ENCODE measurements around the gene IFNB1. TPM values are rescaled to one million over a fixed set of nuclear protein-coding genes. Genes with fewer than 3 reads are reported as not detected.
A peak's percentile ranks its signal among the peaks of the same experiment; 100 is the strongest.

Gene IFNB1
- total and polyA plus RNA-seq, 7 donors: 0.20 TPM; not detected in 6

- Histone ChIP-seq H3K9me3 (no peaks in the 10 kb centered on the region), H3K36me3 (no peaks in the 10 kb centered on the region), H3K27me3 (no peaks in the 10 kb centered on the region), H3K4me3 (peak overlapping the region; percentile 46 to 66 (median 61)), H3K27ac (peak overlapping the region; percentile 85 to 93 (median 91)), H3K4me1 (peaks cover 0 to 36% (median 25%) of the 10 kb centered on the region in 4 donors)
- TF ChIP-seq POLR2A (IDR thresholded peaks at IDR 0.05) (no peak), POLR2AphosphoS5 (IDR thresholded peaks at IDR 0.05) (peak in 1 of 4 donors; percentile 12)
- intact Hi-C loops (cut with DNase I): no loop called here
- DNase-seq: no peak
- 72 to 83% methylated on average over 5 of the region's 5 CpGs for WGBS, 2 donors
These were observed 47.2 kb downstream of the IFNB1 start for GRCh38 chr9:21030389-21031035.

DNA sequence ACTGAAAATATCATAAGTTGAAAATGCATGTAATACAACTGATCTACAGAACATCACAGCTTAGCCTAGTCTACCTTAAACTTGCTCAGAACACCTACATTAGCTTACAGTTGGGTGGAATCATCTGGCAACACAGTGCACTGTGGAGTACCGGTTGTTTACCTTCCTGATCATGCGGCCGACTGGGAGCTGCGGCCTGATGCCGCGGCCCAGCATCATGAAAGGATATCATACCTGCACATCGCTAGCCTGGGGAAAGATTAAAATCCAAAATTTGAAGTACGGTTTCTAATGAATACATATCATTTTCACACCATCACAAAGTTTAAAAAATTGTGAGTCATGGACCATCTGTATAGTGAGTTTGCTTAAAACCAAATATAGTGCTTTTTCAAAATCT is 48.1 kb downstream of the IFNB1 start:
- H3K36me3 ChIP-seq: no peaks in the 10 kb centered on the region
- no peaks in the 10 kb centered on the region for H3K27me3 ChIP-seq
- 43 to 76% methylated on average over 8 of the region's 8 CpGs for WGBS, 2 donors
- TF ChIP-seq POLR2AphosphoS5 (IDR thresholded peaks at IDR 0.05): no peak
- no peak for TF ChIP-seq POLR2A (IDR thresholded peaks at IDR 0.05)
- no peak for TF ChIP-seq EP300 (IDR thresholded peaks at IDR 0.05)
- no peak for TF ChIP-seq CTCF (IDR thresholded peaks at IDR 0.05)
- peaks cover 0 to 36% (median 25%) of the 10 kb centered on the region in 4 donors for H3K4me1 ChIP-seq
- no peaks in the 10 kb centered on the region for H3K9me3 ChIP-seq
- H3K4me3 ChIP-seq: no peak overlapping the region
- no peak for DNase-seq
- intact Hi-C loops (cut with DNase I): loop anchor here (10.0 kb wide), 1 partner anchor 405 kb away; the partner anchor contains the start of gene MLLT3
- peak overlapping the region; percentile 85 to 93 (median 91) for H3K27ac ChIP-seq

DNA sequence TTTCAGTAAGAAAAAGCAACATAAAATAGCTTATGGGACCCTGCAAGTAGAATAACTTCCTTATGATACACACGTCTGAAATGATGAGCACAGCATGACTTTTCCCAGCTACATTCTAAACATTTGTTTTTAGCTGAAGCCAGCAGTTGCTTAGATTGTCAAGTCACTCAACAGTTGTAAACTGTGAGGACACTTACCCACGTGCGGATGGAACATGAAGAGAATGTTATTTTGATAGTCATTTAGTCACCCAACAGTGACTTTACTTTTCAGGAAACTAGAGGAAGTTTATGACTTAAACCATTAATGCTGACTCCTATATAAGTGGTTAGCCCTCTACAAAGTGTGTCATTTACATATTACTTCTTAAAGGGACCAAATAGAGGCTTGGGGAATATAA is 49.3 kb downstream of the IFNB1 start:
- no peak for DNase-seq
- Histone ChIP-seq H3K4me1 (peaks cover 0 to 36% (median 25%) of the 10 kb centered on the region in 4 donors), H3K4me3 (no peak overlapping the region), H3K27me3 (no peaks in the 10 kb centered on the region), H3K9me3 (no peaks in the 10 kb centered on the region), H3K27ac (peak overlapping the region; percentile 44 to 91 (median 88)), H3K36me3 (no peaks in the 10 kb centered on the region)
- TF ChIP-seq EP300 (IDR thresholded peaks at IDR 0.05) (no peak), CTCF (IDR thresholded peaks at IDR 0.05) (no peak), POLR2AphosphoS5 (IDR thresholded peaks at IDR 0.05) (no peak), POLR2A (IDR thresholded peaks at IDR 0.05) (no peak)
- intact Hi-C loops (cut with DNase I): loop anchor here (10.0 kb wide), 1 partner anchor 404 kb away; the partner anchor contains the start of gene MLLT3
- 28 to 38% methylated on average over 3 of the region's 3 CpGs for WGBS, 2 donors

- Histone ChIP-seq H3K36me3 (no peaks in the 10 kb centered on the region), H3K9me3 (no peaks in the 10 kb centered on the region), H3K27me3 (no peaks in the 10 kb centered on the region), H3K4me1 (peaks cover 0 to 36% (median 25%) of the 10 kb centered on the region in 4 donors), H3K27ac (peak overlapping the region; percentile 44 to 91 (median 69)), H3K4me3 (no peak overlapping the region)
- no peak for DNase-seq
- intact Hi-C loops (cut with DNase I): loop anchor here (10.0 kb wide), 1 partner anchor 402 kb away; the partner anchor contains the start of gene MLLT3
- no peak for TF ChIP-seq POLR2AphosphoS5 (IDR thresholded peaks at IDR 0.05)
- TF ChIP-seq POLR2A (IDR thresholded peaks at IDR 0.05): no peak
- TF ChIP-seq EP300 (IDR thresholded peaks at IDR 0.05): no peak
- no peak for TF ChIP-seq CTCF (IDR thresholded peaks at IDR 0.05)
- WGBS, 2 donors: 71 to 84% methylated on average over 4 of the region's 4 CpGs
These were observed 50.4 kb downstream of the IFNB1 start for GRCh38 chr9:21027295-21027694.

Small RNA genes within 50 kb of the gene (small RNA-seq; reads per million reads assigned to genes)
- gene IFNWP4: 0 reads per million in 3 donors

Other genes with a start within 250 kb of the IFNB1 start
- gene HACD4, start 46.3 kb downstream of the IFNB1 start, total RNA-seq: 10 to 100 TPM in 3 of 4 donors, 1 to 10 TPM in 1; 8.8 to 14.7 (median 12.2) TPM
- 1 to 10 TPM; 1.4 to 2.4 (median 2.3) TPM for gene HACD4, start 46.3 kb downstream of the IFNB1 start, polyA plus RNA-seq
- gene IFNW1, start 63.9 kb upstream of the IFNB1 start, total RNA-seq: not detected
- not detected for gene IFNW1, start 63.9 kb upstream of the IFNB1 start, polyA plus RNA-seq
- not detected for gene IFNA21, start 88.7 kb upstream of the IFNB1 start, total RNA-seq
- gene IFNA21, start 88.7 kb upstream of the IFNB1 start, polyA plus RNA-seq: not detected
- not detected for gene IFNA4, start 109.6 kb upstream of the IFNB1 start, total RNA-seq
- gene IFNA4, start 109.6 kb upstream of the IFNB1 start, polyA plus RNA-seq: not detected
- gene IFNA7, start 124.3 kb upstream of the IFNB1 start, total RNA-seq: not detected
- gene IFNA7, start 124.3 kb upstream of the IFNB1 start, polyA plus RNA-seq: not detected
- gene IFNA10, start 129.2 kb upstream of the IFNB1 start, total RNA-seq: not detected
- not detected for gene IFNA10, start 129.2 kb upstream of the IFNB1 start, polyA plus RNA-seq
- not detected for gene IFNA16, start 139.4 kb upstream of the IFNB1 start, total RNA-seq
- gene IFNA16, start 139.4 kb upstream of the IFNB1 start, polyA plus RNA-seq: not detected
- not detected for gene IFNA17, start 150.3 kb upstream of the IFNB1 start, total RNA-seq
- gene IFNA17, start 150.3 kb upstream of the IFNB1 start, polyA plus RNA-seq: not detected
- gene IFNA14, start 162.1 kb upstream of the IFNB1 start, total RNA-seq: not detected
- not detected for gene IFNA14, start 162.1 kb upstream of the IFNB1 start, polyA plus RNA-seq
- gene IFNA5, start 227.4 kb upstream of the IFNB1 start, total RNA-seq: not detected
- gene IFNA5, start 227.4 kb upstream of the IFNB1 start, polyA plus RNA-seq: not detected

Data from sigmoid colon (tissue), 7 donors.